ENCODE results near the gene DGKG.

- no peak for TF ChIP-seq CTCF (IDR thresholded peaks at IDR 0.05)
- no peak for TF ChIP-seq POLR2A (IDR thresholded peaks at IDR 0.05)
Measured at GRCh38 chr3:186385856-186386602, 24.0 kb upstream of the DGKG start.
